HG02938 (cell line): ENCODE measurements around the gene GAGE2A.
"Not testable (repeated sequence)": the region's sequence is repeated elsewhere in the genome, so short reads cannot be mapped to it uniquely, and the experiment has no call there.

Source experiments
- ATAC-seq: cut with Tn5 transposase; IDR thresholded peaks from one replicate; pipeline ENCODE4 v1.9.1; 2021; ENCODE audit warnings: mild to moderate bottlenecking, moderate library complexity; ENCODE audit not compliant: unreplicated experiment

Gene GAGE2A

GRCh38 chrX:49589196-49589595 is at the start of gene GAGE2A:
TSS of gene GAGE2A (plus strand) at chrX:49589496. CDS start at chrX:49590651, 1,155 bp downstream.
- not testable (repeated sequence) for ATAC-seq

GRCh38 chrX:49541433-49541832 is 47.9 kb upstream of the GAGE2A start, which contains the start of gene GAGE12D:
TSS of gene GAGE12D (plus strand) at chrX:49541733. CDS start at chrX:49542888, 1,155 bp downstream.
- ATAC-seq = not testable (repeated sequence)

- not testable (repeated sequence) for ATAC-seq
Observed at GRCh38 chrX:49550989-49551388, 38.3 kb upstream of the GAGE2A start, which contains the start of gene GAGE12E. TSS of gene GAGE12E (plus strand) at chrX:49551289. CDS start at chrX:49552444, 1,155 bp downstream.

- ATAC-seq = not testable (repeated sequence)
Observed at GRCh38 chrX:49560542-49560941, 28.8 kb upstream of the GAGE2A start, which contains the start of gene GAGE12F. TSS of gene GAGE12F (plus strand) at chrX:49560842. CDS start at chrX:49561997, 1,155 bp downstream.

- ATAC-seq = not testable (repeated sequence)
Observed at GRCh38 chrX:49568728-49569127, 20.6 kb upstream of the GAGE2A start.

- not testable (repeated sequence) for ATAC-seq
Observed at GRCh38 chrX:49569152-49569551, 20.1 kb upstream of the GAGE2A start.

DNA sequence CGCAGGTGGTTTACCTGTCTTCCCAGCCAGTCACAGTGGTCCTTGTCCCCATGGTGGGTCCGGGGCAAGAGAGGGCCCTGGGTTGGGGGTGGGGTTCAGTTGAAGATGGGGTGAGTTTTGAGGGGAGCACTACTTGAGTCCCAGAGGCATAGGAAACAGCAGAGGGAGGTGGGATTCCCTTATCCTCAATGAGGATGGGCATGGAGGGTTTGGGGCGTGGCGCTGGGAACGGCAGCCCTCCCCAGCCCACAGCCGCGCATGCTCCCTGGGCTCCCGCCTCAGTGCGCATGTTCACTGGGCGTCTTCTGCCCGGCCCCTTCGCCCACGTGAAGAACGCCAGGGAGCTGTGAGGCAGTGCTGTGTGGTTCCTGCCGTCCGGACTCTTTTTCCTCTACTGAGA is 19.2 kb upstream of the GAGE2A start, which contains the start of gene GAGE12G:
TSS of gene GAGE12G (plus strand) at position 301 of the 400 bp plus-strand sequence. CDS start 1,155 bp downstream, outside the sequence.
- ATAC-seq = not testable (repeated sequence)

DNA sequence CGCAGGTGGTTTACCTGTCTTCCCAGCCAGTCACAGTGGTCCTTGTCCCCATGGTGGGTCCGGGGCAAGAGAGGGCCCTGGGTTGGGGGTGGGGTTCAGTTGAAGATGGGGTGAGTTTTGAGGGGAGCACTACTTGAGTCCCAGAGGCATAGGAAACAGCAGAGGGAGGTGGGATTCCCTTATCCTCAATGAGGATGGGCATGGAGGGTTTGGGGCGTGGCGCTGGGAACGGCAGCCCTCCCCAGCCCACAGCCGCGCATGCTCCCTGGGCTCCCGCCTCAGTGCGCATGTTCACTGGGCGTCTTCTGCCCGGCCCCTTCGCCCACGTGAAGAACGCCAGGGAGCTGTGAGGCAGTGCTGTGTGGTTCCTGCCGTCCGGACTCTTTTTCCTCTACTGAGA is 9.6 kb upstream of the GAGE2A start, which contains the start of gene GAGE12H:
TSS of gene GAGE12H (plus strand) at position 301 of the 400 bp plus-strand sequence. CDS start 1,155 bp downstream, outside the sequence.
- ATAC-seq = not testable (repeated sequence)

DNA sequence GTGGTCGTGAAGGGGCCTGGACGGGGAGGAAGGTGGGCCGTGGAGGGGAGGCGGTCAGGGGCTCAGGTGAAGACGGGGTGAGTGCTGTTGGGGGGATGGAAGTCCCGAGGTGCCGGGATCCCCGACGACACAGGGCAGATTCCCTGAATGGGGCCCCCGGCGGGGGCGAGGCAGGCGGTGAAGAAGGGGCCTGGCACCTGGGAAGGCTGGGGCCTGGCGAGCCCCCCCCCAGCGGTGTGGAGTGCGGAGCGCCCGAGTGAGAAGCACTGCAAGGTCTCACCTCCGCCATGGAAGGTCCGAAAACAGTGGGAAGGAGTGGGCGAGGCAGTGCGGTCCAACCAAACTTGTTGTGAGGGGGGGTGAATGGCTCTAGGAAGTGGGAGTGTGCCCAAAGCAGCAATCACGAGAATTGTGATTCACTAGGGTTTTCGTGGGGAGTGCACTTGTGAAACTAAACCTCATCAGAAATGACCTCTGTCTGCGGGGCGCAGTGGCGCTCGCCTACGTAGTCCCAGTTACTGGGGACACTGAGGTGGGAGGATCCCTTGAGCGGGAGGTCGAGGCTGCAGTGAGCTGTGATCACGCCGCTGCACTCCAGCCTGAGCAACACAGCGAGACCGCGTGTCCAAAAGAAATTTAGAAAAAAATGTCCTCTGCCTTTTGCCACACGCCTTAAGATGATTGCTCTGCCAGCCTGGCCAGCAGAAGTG is 628 bp downstream of the GAGE2A start:
- ATAC-seq = not testable (repeated sequence)

DNA sequence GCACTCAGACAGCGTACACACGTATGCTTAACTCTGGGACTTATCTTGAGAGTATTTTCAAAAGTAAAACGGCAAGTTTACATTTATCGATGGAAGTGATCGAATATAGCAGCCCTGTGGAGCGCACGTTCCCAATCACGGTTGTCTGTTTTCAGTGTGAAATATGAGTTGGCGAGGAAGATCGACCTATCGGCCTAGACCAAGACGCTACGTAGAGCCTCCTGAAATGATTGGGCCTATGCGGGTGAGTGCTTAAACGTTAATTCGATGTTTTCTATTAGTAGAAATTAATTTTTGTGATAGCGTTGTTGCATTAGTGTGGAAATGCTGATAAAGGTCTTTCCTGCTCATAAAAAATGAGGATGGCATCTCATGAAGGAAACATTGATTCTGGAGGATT is 1.2 kb downstream of the GAGE2A start:
- not testable (repeated sequence) for ATAC-seq

- ATAC-seq = not testable (repeated sequence)
Observed at GRCh38 chrX:49598720-49599119, 9.4 kb downstream of the GAGE2A start, which contains the start of gene GAGE1. TSS of gene GAGE1 (plus strand) at chrX:49599020. CDS start at chrX:49600175, 1,155 bp downstream.

DNA sequence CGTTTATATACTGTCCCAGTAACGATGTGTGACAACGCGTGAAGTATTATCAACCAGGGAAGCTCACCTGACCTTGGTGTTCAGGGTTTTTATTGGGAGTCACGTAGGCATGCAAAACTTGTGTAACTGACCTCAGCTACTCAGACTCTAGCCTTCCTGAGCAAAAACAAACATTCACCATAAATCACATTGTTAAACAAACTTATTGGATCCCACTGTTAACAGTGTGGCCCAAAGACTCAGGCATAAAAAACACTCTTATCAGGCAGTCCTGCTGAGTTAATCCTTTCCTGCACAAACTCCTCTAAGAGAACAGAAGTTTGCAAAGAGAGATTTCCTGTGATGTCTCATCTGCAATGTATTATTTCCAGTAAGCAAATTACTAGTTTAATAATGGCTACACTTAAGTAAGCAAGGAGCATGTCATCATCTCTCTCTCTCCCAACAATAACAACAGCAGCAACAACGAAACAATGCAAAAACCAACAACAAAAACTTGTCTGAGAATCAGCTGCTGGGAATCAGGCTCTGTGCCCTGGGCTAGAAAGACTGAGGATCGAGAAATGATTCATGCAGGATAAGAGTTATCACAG is 21.5 kb downstream of the GAGE2A start:
- no peak for ATAC-seq

DNA sequence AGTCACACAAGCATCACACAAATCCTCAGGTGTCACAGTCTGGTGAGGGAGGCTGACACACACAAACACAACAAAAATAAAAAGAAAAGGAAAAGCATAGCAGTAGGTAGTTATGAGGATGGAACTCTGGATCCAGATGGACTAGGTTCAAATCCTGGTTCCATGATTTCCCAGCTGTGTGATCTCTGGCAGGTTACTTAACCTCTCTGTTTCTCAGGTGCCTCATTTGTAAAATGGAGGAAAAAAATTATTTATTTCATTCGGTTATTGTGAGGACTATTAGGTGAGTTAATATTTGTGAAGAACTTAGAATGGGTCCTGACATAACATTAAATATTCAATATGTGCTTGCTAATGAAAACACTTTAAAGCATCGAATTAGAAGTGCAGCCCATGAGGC is 29.3 kb downstream of the GAGE2A start:
- no peak for ATAC-seq

- ATAC-seq = no peak
Observed at GRCh38 chrX:49627086-49627777, 37.9 kb downstream of the GAGE2A start.

DNA sequence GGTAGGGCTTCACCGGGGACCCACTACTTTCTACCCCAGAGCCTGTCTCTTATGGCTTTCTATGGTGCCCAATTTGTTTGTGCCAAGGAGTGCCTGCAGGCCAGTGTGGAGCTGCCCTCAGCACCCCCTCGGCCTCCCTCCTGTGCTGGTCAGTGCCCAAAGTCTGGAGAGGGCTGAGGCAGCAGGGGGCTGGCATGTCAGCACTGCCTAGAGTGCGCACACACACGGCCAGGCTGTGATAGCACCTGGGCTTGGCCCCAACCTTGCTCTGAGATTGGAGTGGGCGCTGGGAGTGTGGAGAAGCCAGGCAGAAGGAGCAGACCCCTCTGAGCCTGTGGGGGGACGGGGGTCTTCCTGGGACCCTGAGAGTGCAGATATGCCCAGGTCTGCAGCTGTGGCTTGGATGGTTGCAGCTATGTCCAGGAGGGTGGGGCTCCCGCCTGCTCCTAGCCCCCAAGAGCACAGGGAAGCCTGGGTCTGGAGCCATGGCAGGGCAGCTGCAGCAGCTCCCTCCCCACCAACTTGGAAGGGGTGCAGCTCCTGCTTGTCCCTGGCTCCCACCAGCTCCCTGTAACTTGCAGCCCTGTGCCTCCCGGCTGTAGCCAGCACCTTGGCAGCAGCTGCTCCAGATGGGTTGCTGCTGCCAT is 55.8 kb downstream of the GAGE2A start:
- ATAC-seq = no peak
